OCI-LY7 (cell line): Measurements from ENCODE around the gene NCKAP5. TPM values are rescaled to one million over a fixed set of nuclear protein-coding genes. Genes with fewer than 3 reads are reported as not detected.

Experiments
- BruUV-seq: library from RNA; stranded (reverse); fragments of 400-500 nt; replicated peaks from 2 replicates; lab custom pipeline; 2021; lab: Mats Ljungman, UMichigan
- CTCF ChIA-PET: fragments of 300-600 bp; sonication (Branson Sonifier 250); formaldehyde crosslinking; loops from one replicate; lab custom pipeline; 2022; ENCODE audit warnings: antibody characterized with exemption; ENCODE audit not compliant: unreplicated experiment; lab: Charles Lee
- POLR2A ChIA-PET: fragments of 300-600 bp; sonication (Branson Sonifier 250); formaldehyde crosslinking; loops from one replicate; lab custom pipeline; 2022; ENCODE audit warnings: antibody characterized with exemption; lab: Charles Lee
- DNase-seq: peaks from one replicate; pipeline ENCODE4 v3.0.0-alpha.2; 2015; ENCODE audit warnings: low spot score
- H2AFZ ChIP-seq: fragments of 200-600 bp; sonication (generic), shearing (Covaris generic); 2 replicates; pipeline ENCODE4 v1.6.1; 2014; ENCODE audit warnings: mild to moderate bottlenecking, antibody characterized with exemption, low read length, moderate library complexity
- H3K27ac ChIP-seq: fragments of 200-600 bp; sonication (generic); 2 replicates; pipeline ENCODE4 v1.5.1; 2014; ENCODE audit warnings: mixed run types, low read depth, mild to moderate bottlenecking, moderate library complexity, low read length, inconsistent platforms; ENCODE audit not compliant: poor library complexity, severe bottlenecking
- H3K36me3 ChIP-seq: fragments of 200-600 bp; sonication (generic); 2 replicates; pipeline ENCODE4 v1.6.1; 2014; ENCODE audit warnings: mild to moderate bottlenecking, antibody characterized with exemption, low read length, moderate library complexity, mixed read lengths; ENCODE audit not compliant: insufficient read depth
- H3K4me1 ChIP-seq: fragments of 200-600 bp; sonication (generic); 2 replicates; pipeline ENCODE4 v1.5.1; 2014; ENCODE audit warnings: mild to moderate bottlenecking, low read length; ENCODE audit not compliant: insufficient read depth, poor library complexity, severe bottlenecking
- H3K4me2 ChIP-seq: fragments of 200-600 bp; sonication (generic); 2 replicates; pipeline ENCODE4 v1.6.1; 2014; ENCODE audit warnings: mild to moderate bottlenecking, low read length
- H3K4me3 ChIP-seq: fragments of 200-600 bp; sonication (generic); 2 replicates; pipeline ENCODE4 v1.5.1; 2014; ENCODE audit warnings: mild to moderate bottlenecking, low read depth, low read length; ENCODE audit not compliant: poor library complexity, severe bottlenecking
- H3K79me2 ChIP-seq: fragments of 200-600 bp; sonication (generic); 2 replicates; pipeline ENCODE4 v1.6.1; 2016; ENCODE audit warnings: low read depth, mild to moderate bottlenecking, low read length, moderate library complexity, mixed read lengths; ENCODE audit not compliant: insufficient read depth
- H3K9me2 ChIP-seq: fragments of 200-600 bp; sonication (generic); 2 replicates; pipeline ENCODE4 v1.6.1; 2016; ENCODE audit warnings: mild to moderate bottlenecking, low read length, mixed read lengths; ENCODE audit not compliant: insufficient read depth
- H3K9me3 ChIP-seq: fragments of 200-600 bp; sonication (generic); 2 replicates; pipeline ENCODE4 v1.6.1; 2014; ENCODE audit warnings: mild to moderate bottlenecking, mixed run types, low read length, mixed read lengths
- H4K20me1 ChIP-seq: fragments of 200-600 bp; sonication (generic); 2 replicates; pipeline ENCODE4 v1.6.1; 2014; ENCODE audit warnings: mild to moderate bottlenecking, antibody characterized with exemption, low read length, moderate library complexity, mixed read lengths; ENCODE audit not compliant: insufficient read depth
- EZH2phosphoT487 ChIP-seq: fragments of 200-600 bp; sonication (generic); IDR thresholded peaks from 2 replicates; pipeline ENCODE4 v1.6.1; 2018; ENCODE audit warnings: low read depth, borderline replicate concordance, mild to moderate bottlenecking, mixed run types, antibody characterized with exemption, low read length, moderate library complexity, mixed read lengths
- intact Hi-C: fragments of 100-400 bp; cut with micrococcal nuclease; formaldehyde crosslinking; loops from one replicate; pipeline ENCODE4 v1.10.0; 2022; ENCODE audit not compliant: unreplicated experiment
- total RNA-seq, 2 experiments: library from RNA; depleted of rRNA in 1 of 2; stranded (reverse); fragments of >200 nt in 1 of 2; shearing (Covaris generic) in 1 of 2; gene quantifications; 2 replicates each; pipeline ENCODE4 v1.2.3, GENCODE V29; 2014 to 2022
- TF ChIP-seq, protein P1 (sequence below): fragments of 200-600 bp; sonication (generic); conservative IDR thresholded peaks from 2 replicates; pipeline ENCODE4 v1.5.1; 2014; ENCODE audit warnings: mild to moderate bottlenecking, antibody characterized with exemption, low read length, moderate library complexity, mixed read lengths

Gene NCKAP5
- total RNA-seq, 2 experiments from 2014 or later = not detected

DNA sequence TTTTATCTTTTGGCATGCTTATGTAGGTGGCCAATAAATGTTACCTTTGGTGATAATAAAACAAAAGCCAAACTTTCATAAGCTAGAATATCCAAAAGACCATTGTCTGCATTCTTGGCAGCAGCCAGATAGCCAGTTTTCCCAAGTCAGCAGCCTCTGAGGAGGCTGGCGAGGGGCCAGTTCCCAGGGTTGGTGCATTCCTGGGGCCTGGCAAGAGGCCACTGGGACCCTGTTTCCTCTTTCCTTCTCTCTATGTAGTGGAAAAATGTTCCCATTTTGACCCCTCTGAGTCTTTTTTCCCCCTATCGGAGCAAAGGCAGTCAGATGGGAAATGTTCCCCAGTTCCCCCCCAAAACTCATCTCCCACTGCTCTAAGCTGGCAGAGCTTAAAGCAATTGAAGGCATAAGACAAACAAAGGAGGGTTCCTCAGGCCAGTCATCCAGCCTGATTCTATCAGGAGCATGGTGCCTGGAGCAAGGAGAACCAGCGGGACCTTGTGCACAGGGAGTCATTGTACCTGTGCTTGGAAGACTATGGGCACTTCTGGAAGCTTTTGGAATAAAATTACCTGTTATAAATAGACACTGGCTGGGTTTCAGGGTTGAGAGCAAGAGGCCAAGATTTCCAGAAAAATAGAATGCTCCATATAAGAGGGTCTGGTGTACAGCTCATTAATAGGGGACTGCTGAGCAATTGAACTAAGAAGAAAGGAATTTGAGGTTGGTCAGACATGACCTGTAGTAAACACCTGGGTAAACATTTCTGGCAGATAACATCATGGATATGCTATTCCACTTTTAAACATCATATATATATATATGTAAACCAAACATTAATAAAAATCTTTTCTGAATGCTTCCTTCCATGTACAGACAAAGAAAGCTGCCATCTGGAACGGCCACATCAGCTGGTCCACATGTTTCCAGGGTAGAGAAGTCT lies 63.4 kb downstream of the NCKAP5 start:
- H4K20me1 ChIP-seq = no peaks in the 10 kb centered on the region

DNA sequence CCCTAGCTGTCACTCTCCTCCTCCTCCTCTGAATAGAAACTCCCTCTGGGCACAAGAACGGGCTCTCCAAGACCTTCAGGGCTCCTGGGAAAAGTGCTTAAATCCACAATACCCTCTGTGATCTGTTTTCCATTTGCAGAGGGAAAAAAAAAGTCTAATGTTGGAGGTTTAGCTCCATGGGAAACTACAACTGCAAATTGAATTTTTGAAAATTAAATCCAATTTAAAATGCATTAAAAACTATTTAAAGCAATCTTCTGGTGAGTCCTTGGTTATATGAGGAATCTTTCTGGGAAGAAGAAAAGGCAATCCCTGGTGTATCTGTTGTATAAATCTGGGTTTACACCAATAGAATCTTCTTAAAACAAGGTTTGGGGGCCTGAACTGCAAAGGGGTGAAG lies 64.3 kb downstream of the NCKAP5 start:
- intact Hi-C loops = no loop called here
- Histone ChIP-seq H2AFZ (no peak overlapping the region), H3K9me2 (no peaks in the 10 kb centered on the region), H3K4me1 (no peaks in the 10 kb centered on the region), H3K4me2 (no peak overlapping the region), H3K4me3 (no peak overlapping the region), H3K27ac (no peak overlapping the region), H3K9me3 (no peaks in the 10 kb centered on the region), H4K20me1 (no peaks in the 10 kb centered on the region), H3K36me3 (no peaks in the 10 kb centered on the region), H3K79me2 (no peaks in the 10 kb centered on the region)
- ChIA-PET CTCF (no interaction called here), POLR2A (interaction anchor here (0.7 kb wide), 1 partner anchor 1647 kb away, joined by 3 read pairs; no protein-coding TSS in a partner anchor)
- no peak for TF ChIP-seq EZH2phosphoT487
- TF ChIP-seq, protein P1, sequence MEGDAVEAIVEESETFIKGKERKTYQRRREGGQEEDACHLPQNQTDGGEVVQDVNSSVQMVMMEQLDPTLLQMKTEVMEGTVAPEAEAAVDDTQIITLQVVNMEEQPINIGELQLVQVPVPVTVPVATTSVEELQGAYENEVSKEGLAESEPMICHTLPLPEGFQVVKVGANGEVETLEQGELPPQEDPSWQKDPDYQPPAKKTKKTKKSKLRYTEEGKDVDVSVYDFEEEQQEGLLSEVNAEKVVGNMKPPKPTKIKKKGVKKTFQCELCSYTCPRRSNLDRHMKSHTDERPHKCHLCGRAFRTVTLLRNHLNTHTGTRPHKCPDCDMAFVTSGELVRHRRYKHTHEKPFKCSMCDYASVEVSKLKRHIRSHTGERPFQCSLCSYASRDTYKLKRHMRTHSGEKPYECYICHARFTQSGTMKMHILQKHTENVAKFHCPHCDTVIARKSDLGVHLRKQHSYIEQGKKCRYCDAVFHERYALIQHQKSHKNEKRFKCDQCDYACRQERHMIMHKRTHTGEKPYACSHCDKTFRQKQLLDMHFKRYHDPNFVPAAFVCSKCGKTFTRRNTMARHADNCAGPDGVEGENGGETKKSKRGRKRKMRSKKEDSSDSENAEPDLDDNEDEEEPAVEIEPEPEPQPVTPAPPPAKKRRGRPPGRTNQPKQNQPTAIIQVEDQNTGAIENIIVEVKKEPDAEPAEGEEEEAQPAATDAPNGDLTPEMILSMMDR = no peak
- no peak for DNase-seq
- BruUV-seq = no TSS peak

More for the DNA sequence above, 63.4 kb downstream of the NCKAP5 start:
- ChIA-PET CTCF (no interaction called here), POLR2A (interaction anchor here (0.7 kb wide), 1 partner anchor 1646 kb away, joined by 3 read pairs; no protein-coding TSS in a partner anchor)
- intact Hi-C loops = no loop called here
- Histone ChIP-seq H3K79me2 (no peaks in the 10 kb centered on the region), H3K36me3 (no peaks in the 10 kb centered on the region), H3K4me1 (no peaks in the 10 kb centered on the region), H3K27ac (no peak overlapping the region), H3K9me3 (no peaks in the 10 kb centered on the region), H3K4me2 (no peak overlapping the region), H3K9me2 (no peaks in the 10 kb centered on the region), H3K4me3 (no peak overlapping the region), H2AFZ (no peak overlapping the region)
- TF ChIP-seq, protein P1 = no peak
- TF ChIP-seq EZH2phosphoT487 = no peak
- no TSS peak for BruUV-seq
- DNase-seq = no peak

DNA sequence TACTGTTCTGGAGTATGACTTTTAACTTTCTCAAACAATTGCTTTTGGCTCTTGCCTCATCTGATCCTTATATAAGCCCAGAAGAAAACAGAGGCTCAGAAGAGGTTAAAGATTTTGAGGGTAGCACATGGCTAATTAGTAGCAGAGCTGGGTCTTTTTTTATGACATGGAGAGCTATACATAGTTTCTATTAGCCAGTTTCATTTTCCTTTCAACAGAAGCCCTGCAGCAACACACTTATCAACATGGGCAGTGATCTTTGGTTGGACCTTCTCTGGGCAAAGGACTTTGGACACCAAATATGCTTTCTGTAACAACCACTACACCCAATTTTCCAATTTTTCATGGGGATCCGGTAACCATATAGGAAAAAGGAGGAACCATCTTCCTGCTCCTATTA lies 64.9 kb downstream of the NCKAP5 start:
- H3K79me2 ChIP-seq = no peaks in the 10 kb centered on the region
- H3K9me3 ChIP-seq = no peaks in the 10 kb centered on the region
- no peak for TF ChIP-seq EZH2phosphoT487
- TF ChIP-seq, protein P1 = no peak
- no peak overlapping the region for H2AFZ ChIP-seq
- no peaks in the 10 kb centered on the region for H4K20me1 ChIP-seq
- intact Hi-C loops = no loop called here
- H3K4me3 ChIP-seq = no peak overlapping the region
- no peaks in the 10 kb centered on the region for H3K36me3 ChIP-seq
- no peak overlapping the region for H3K27ac ChIP-seq
- no peak for DNase-seq
- no peak overlapping the region for H3K4me2 ChIP-seq
- no peaks in the 10 kb centered on the region for H3K4me1 ChIP-seq
- no peaks in the 10 kb centered on the region for H3K9me2 ChIP-seq
- ChIA-PET POLR2A (no interaction called here), CTCF (no interaction called here)
- no TSS peak for BruUV-seq
